ENCODE measurements around the gene PALLD. TPM values are rescaled to one million over a fixed set of nuclear protein-coding genes. Genes with fewer than 3 reads are reported as not detected.

The PALLD gene
- total and polyA plus RNA-seq, 2 of the 8 experiments (the other 6 are each of a cell fraction or from before 2014, with no cell fraction given) = 10.5 to 25.0 TPM

DNA sequence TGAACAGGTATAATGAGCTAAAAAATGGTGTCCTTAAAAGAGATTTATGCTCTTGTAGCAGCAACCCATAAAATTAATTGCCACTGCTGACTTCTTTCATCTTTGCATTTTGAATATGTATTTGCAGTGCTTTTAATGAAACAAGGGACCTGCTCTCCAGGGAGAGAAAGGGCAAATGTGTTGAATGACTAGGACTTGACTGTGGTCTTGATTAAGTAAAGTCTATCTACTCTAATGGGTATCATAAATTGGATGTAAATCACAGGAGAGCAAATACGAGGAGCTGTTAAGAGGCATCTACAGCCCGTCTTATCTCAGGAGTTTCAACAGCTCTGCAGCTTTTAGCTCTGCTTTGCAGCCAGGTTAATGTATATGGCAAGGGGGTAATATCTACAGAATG is 216.4 kb downstream of the PALLD start:
- no peaks in the 10 kb centered on the region for H3K79me2 ChIP-seq (ENCODE audit: control insufficient read depth in 1 of 2, insufficient read depth in 2 of 2, low read length in 2 of 2)
- TF ChIP-seq, protein P1, sequence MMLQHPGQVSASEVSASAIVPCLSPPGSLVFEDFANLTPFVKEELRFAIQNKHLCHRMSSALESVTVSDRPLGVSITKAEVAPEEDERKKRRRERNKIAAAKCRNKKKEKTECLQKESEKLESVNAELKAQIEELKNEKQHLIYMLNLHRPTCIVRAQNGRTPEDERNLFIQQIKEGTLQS (IDR thresholded peaks at IDR 0.05; ENCODE audit: insufficient read depth, low read depth, low read length) = no peak
- no peak for TF ChIP-seq FOSL1 (IDR thresholded peaks at IDR 0.05; ENCODE audit: insufficient read depth, low read depth, low read length)
- H2AK5ac ChIP-seq (ENCODE audit: low read depth, low read length) = no peak overlapping the region
- CTCF ChIA-PET (ENCODE audit: partially characterized antibody) = interaction anchor here (0.8 to 6.4 kb wide), 4 partner anchors 23 to 208 kb away, joined by 3 to 84 read pairs (median 12); no protein-coding TSS in a partner anchor
- no peak overlapping the region for H2BK120ac ChIP-seq (replicated peaks; ENCODE audit: low read depth, low read length)
- H3K18ac ChIP-seq (ENCODE audit: extremely low read depth, low read length) = no peak overlapping the region
- H3K4me1 ChIP-seq (replicated peaks in 1 of 4; ENCODE audit: control insufficient read depth in 3 of 4, insufficient read depth in 4 of 4, low read length in 3 of 4) = peaks cover 0 to 3% (median 0%) of the 10 kb centered on the region in 4 experiments; a peak in 2 of 7 replicates
- no peak overlapping the region for H3K4ac ChIP-seq (replicated peaks; ENCODE audit: insufficient read length, low read depth, low read length)
- no peak overlapping the region for H3K4me3 ChIP-seq (ENCODE audit: extremely low read depth in 1 of 4, insufficient read depth in 2 of 4, low read depth in 3 of 4, low read length in 4 of 4)
- no peak overlapping the region for H4K5ac ChIP-seq (ENCODE audit: insufficient read length, low read depth, low read length)
- H3K56ac ChIP-seq (replicated peaks; ENCODE audit: insufficient read length, low read depth, low read length) = no peak overlapping the region
- H3K79me1 ChIP-seq (ENCODE audit: low read depth, low read length) = no peaks in the 10 kb centered on the region
- no peak overlapping the region for H2BK20ac ChIP-seq (ENCODE audit: low read length)
- H3K36me3 ChIP-seq (ENCODE audit: control insufficient read depth in 2 of 4, insufficient read depth in 4 of 4, low read length in 3 of 4) = no peaks in the 10 kb centered on the region
- no peak overlapping the region for H3K9ac ChIP-seq (replicated peaks in 1 of 4; ENCODE audit: extremely low read depth in 1 of 4, low read depth in 3 of 4, low read length in 3 of 4)
- POLR2A ChIA-PET (ENCODE audit: partially characterized antibody) = no interaction called here
- no peak overlapping the region for H2AFZ ChIP-seq (ENCODE audit: low read length)
- H3K23ac ChIP-seq (ENCODE audit: insufficient read length) = no peak overlapping the region
- no peak overlapping the region for H2BK15ac ChIP-seq (ENCODE audit: low read length)
- H4K20me1 ChIP-seq (replicated peaks in 1 of 2; ENCODE audit: control insufficient read depth in 1 of 2, insufficient read depth in 2 of 2, low read length in 2 of 2) = no peaks in the 10 kb centered on the region
- H2BK5ac ChIP-seq (ENCODE audit: low read depth, low read length) = no peak overlapping the region
- no peak overlapping the region for H2BK12ac ChIP-seq (ENCODE audit: low read depth, low read length)
- DNase-seq (ENCODE audit: low read depth in 1 of 2, low spot score in 2 of 2) = no peak
- no peak overlapping the region for H3K27ac ChIP-seq (ENCODE audit: low read depth, low read length)
- H4K91ac ChIP-seq (replicated peaks; ENCODE audit: insufficient read length, low read length) = no peak overlapping the region
- WGBS, 2 experiments (ENCODE audit: extremely low coverage in 1 of 2, insufficient coverage in 1 of 2, insufficient read length in 1 of 2, insufficient replicate concordance in 2 of 2, low coverage in 1 of 2, low lambda C conversion rate in 2 of 2, missing lambda C conversion rate in 1 of 2) = 86% methylated on average over 2 of the region's 2 CpGs; no CpG with 5 or more reads in 1 of the 2 experiments
- H3K27me3 ChIP-seq (replicated peaks in 1 of 4; ENCODE audit: control insufficient read depth in 3 of 4, extremely low read depth in 1 of 4, insufficient read depth in 3 of 4, low read length in 3 of 4) = peaks cover 0 to 10% (median 2%) of the 10 kb centered on the region in 4 experiments; a peak in 5 of 7 replicates
- H3K23me2 ChIP-seq (ENCODE audit: low read depth, low read length) = no peaks in the 10 kb centered on the region
- no peaks in the 10 kb centered on the region for H3K9me3 ChIP-seq (ENCODE audit: insufficient read depth in 2 of 2, low read depth in 1 of 2, low read length in 1 of 2)
- no peak overlapping the region for H4K8ac ChIP-seq (ENCODE audit: extremely low read depth, insufficient read depth, low read length)
- no peak for FAIRE-seq
- H3K14ac ChIP-seq (ENCODE audit: insufficient read length) = no peak overlapping the region
- no peak overlapping the region for H3K4me2 ChIP-seq (ENCODE audit: insufficient read depth in 1 of 2, low read depth in 2 of 2, low read length in 2 of 2)

Data from H1 (cell line).